ENCODE data around the gene FBH1.
"Not testable (repeated sequence)": the region's sequence is repeated elsewhere in the genome, so short reads cannot be mapped to it uniquely, and the experiment has no call there.

GRCh38 chr10:5962358-5962940 lies 72.4 kb downstream of the FBH1 start:
- TF ChIP-seq EZH2phosphoT487 (IDR thresholded peaks at IDR 0.05; ENCODE audit: unreplicated experiment); CTCF (conservative IDR thresholded peaks at IDR 0.05; ENCODE audit: low read depth in 2 of 2); CREB1 (CRISPR knock-in tag; IDR thresholded peaks at IDR 0.05; ENCODE audit: low read depth); EZH2 (IDR thresholded peaks at IDR 0.05; ENCODE audit: low read depth, unreplicated experiment); POLR2AphosphoS5 (IDR thresholded peaks at IDR 0.05; ENCODE audit: low read depth); ZNF114 (CRISPR knock-in tag; IDR thresholded peaks at IDR 0.05); REST (IDR thresholded peaks at IDR 0.05; ENCODE audit: unreplicated experiment); NANOG (IDR thresholded peaks at IDR 0.05; ENCODE audit: borderline replicate concordance); ETS1 (IDR thresholded peaks at IDR 0.05); ZNF462 (CRISPR knock-in tag; IDR thresholded peaks at IDR 0.05): not testable (repeated sequence)
